WI38 (cell line): Measurements from ENCODE around the gene SLC4A1AP.

Experiments used
- H3K4me3 ChIP-seq: 2 replicates; pipeline ENCODE4 v1.5.1; 2011; ENCODE audit warnings: low read depth, mild to moderate bottlenecking, control low read depth, low read length
- CTCF ChIP-seq: IDR thresholded peaks from 2 replicates; pipeline ENCODE4 v1.5.1; 2012; ENCODE audit warnings: low read depth, mild to moderate bottlenecking, control low read depth, low read length

SLC4A1AP gene

GRCh38 chr2:27738349-27739057, 74.8 kb downstream of the SLC4A1AP start:
- no peak for TF ChIP-seq CTCF
- no peak overlapping the region for H3K4me3 ChIP-seq

- TF ChIP-seq CTCF = no peak
- no peak overlapping the region for H3K4me3 ChIP-seq
Observed at GRCh38 chr2:27739058-27739373, 75.3 kb downstream of the SLC4A1AP start.

GRCh38 chr2:27741673-27742072, 78.0 kb downstream of the SLC4A1AP start:
- TF ChIP-seq CTCF = no peak
- no peak overlapping the region for H3K4me3 ChIP-seq

- no peak for TF ChIP-seq CTCF
- H3K4me3 ChIP-seq = no peak overlapping the region
Observed at GRCh38 chr2:27742571-27742970, 78.9 kb downstream of the SLC4A1AP start.
